DND-41 (cell line): Measurements from ENCODE around the gene MPL.

Source experiments
- CTCF ChIP-seq: IDR thresholded peaks from 2 replicates; pipeline ENCODE4 v1.5.1; 2012; ENCODE audit warnings: borderline replicate concordance, low read length, moderate library complexity, mild to moderate bottlenecking; ENCODE audit not compliant: poor library complexity, severe bottlenecking; ENCODE audit errors: extremely low read depth
- EZH2 ChIP-seq: IDR thresholded peaks from 3 replicates; pipeline ENCODE4 v1.6.1; 2012; ENCODE audit warnings: borderline replicate concordance, low read depth, mild to moderate bottlenecking, moderate library complexity, low read length, inconsistent platforms; ENCODE audit not compliant: severe bottlenecking

DNA sequence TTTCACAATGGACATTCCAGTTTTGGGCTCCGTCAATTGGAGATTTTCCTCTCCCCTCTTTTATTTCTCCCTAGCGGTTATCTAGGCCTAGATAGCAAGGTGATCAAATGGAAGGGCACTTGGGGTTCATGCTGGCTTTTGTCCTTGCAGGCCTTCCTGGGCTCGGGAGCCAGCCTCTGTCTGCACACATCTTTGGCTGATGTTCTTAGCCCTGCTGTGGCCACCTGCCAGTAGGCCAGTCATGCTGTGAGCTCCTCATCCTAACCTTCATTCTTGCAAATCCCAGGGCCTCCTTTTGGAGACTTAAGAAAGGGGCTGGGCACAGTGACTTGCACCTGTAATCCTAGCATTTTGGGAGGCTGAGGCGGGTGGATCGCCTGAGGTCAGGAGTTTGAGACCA is 23.4 kb upstream of the MPL start:
- TF ChIP-seq CTCF (no peak), EZH2 (no peak)
